NCI-H1436 (cell line): ENCODE results near the gene BTBD6.

Experiments
- DNase-seq: peaks from one replicate; lab custom pipeline; 2025; lab: John Stamatoyannopoulos, UW

BTBD6 gene

GRCh38 chr14:105211086-105211757 is 37.1 kb upstream of the BTBD6 start:
- DNase-seq: no peak

- no peak for DNase-seq
Measured at GRCh38 chr14:105211758-105212089, 36.6 kb upstream of the BTBD6 start.

GRCh38 chr14:105212541-105213300 is 35.6 kb upstream of the BTBD6 start:
- no peak for DNase-seq

DNA sequence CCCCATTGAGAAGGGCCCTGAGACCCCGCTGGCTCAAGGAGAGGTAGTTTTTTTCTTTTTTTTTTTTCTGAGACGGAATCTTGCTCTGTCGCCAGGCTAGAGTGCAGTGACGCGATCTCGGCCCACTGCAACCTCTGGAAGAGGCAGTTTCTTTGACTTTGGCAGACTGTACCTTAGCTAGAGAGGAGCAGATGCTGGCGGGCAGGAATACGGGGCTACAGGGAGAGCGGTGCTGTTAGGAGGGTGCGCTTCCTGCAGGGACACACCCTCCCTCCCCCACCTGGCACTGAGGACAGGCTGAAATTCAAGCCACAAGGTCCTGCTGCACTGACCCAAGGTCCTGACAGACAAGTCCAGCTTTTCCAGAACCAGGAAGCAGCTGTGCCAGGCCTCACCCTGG is 35.0 kb upstream of the BTBD6 start:
- DNase-seq: no peak

GRCh38 chr14:105214324-105214915 is 33.9 kb upstream of the BTBD6 start:
- no peak for DNase-seq

GRCh38 chr14:105215602-105216001 is 32.7 kb upstream of the BTBD6 start:
- DNase-seq: no peak

DNA sequence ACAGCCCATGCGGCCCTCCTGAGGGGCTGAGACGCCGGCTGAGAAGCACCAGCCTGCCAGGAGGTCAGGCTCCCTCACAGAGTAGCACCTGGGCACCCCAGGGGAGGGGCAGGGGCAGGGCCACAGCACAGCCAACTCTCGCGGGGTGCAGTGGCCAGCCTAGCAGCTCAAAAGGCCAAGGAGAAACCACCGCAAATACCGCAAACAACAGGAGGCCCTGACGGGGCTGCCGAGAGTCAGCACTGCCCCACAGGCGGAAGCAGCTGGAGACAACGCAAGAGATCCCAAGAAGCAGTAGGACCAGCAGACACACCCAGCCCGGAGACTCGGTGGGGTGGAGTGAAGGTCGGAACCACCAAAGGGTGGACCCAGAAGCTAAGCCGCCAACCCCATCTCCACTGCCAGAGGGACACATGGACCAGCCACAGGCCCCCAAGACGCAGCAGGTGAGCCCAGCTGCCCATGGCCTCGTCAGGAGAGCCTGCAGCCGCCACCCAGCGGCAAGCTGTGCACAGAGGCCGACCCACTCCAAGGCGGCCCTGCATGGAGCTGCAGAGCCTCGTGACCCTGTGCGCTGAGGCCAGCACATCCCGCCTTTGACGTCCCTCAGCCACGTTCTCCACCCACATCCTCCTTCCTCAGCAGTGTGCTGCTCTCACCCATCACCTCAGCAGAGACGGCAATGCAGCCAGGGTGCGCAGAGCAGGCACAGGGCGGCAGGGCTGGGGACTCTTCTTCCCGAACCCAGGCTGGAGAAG is 31.7 kb upstream of the BTBD6 start:
- no peak for DNase-seq

- no peak for DNase-seq
Measured at GRCh38 chr14:105217774-105218173, 30.6 kb upstream of the BTBD6 start.

- no peak for DNase-seq
Measured at GRCh38 chr14:105218611-105219010, 29.7 kb upstream of the BTBD6 start.

DNA sequence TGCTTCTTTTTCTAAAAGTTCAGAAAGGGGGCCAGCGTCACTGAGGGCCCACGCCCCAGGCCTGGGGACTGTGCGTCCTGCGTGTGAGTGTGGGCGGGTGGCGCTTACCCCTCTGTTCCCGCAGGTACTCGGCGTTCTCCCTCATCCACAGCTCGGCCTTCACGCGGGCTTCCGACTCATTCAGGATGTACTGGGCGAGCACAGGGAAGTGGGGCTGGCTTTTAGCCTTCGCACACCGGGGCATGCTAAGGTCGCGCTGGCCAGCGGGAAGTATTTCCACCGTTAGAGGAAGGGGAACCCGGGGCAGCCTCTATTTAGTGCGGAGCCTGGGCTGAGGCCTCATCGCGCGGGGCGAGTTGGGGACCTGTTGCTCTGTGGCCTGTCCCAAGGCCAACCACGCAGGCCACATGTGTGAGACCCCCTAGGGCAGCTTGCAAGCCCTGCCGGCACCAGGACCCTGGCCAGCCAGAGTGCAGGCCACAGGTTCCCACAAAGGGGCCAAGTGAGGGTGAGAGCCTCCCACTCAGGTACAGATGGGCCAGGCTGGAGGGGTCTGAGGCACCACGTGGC is 29.2 kb upstream of the BTBD6 start:
- DNase-seq: no peak

- no peak for DNase-seq
Measured at GRCh38 chr14:105219753-105220152, 28.6 kb upstream of the BTBD6 start.

GRCh38 chr14:105220699-105221597 is 27.4 kb upstream of the BTBD6 start:
- DNase-seq: no peak

- no peak for DNase-seq
Measured at GRCh38 chr14:105221598-105222178, 26.6 kb upstream of the BTBD6 start.

DNA sequence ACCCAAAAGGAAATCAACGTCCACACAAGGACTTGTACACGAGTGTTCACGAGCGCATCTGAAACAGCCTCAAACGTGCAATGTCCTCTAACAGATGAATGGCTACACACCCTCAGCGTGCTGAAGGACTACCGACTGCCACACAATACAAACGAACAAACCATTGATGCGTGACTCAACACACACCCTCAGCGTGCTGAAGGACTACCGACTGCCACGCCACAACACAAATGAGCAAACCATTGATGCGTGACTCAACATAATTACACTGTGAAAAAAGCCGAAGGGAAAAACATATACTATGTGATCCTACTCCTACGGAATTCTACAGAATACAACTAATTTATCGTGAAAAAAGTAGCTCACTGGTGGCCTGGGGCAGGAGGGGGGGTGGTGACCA is 25.1 kb upstream of the BTBD6 start:
- no peak for DNase-seq

GRCh38 chr14:105223770-105224544 is 24.4 kb upstream of the BTBD6 start:
- no peak for DNase-seq

DNA sequence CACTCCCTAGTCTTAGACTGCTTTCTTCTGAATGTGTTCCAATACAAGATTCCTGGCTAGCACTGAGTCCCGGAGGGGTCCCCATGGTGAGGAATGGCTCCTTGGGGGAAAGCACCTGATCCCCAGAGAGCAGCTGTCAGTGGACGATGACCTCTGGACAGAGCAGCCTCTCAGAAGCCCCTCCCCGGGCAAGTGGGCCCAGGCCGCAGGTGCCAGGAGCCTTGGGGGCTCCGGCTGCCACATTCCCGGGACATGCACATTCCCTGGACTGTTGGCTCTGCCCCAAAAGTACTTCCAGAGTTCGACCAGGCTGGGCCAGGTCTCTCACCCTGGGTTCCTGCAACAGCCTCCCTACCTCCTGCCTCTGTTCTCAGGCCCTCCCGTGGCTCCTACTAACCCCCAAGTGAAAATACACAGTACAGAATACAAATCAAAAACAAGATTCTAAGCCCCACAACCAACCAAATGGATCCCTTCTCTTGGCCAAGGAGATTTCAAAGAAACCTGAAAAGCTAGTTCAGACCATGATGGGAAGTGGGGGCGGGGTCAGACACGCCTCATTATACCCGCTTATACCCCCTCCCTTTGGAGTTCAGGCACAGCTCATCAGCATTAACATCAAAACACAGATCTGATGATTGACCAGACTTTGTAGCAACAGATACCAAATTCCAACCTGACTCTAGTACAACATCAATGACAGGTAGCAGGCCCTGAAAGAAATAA is 23.3 kb upstream of the BTBD6 start:
- no peak for DNase-seq

DNA sequence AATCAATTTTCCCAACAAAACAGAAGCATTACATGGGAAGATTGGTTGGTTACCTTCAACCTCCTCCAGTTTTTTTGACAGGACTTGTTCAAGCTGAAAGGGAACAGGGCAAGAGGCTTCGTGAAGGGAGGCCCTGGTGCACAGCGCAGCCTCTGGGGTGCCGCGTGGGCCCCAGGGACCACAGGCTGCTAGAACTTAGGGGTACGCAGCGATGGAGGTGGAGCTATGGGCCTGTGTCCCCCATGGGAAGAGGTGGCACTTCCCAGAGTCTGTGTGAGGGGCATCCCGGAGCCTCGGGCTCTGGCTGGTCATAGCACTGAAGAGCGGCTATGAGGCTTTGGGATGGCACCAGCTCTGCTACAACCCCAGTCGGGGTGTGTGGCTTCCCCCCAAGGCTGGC is 22.1 kb upstream of the BTBD6 start:
- DNase-seq: no peak

DNA sequence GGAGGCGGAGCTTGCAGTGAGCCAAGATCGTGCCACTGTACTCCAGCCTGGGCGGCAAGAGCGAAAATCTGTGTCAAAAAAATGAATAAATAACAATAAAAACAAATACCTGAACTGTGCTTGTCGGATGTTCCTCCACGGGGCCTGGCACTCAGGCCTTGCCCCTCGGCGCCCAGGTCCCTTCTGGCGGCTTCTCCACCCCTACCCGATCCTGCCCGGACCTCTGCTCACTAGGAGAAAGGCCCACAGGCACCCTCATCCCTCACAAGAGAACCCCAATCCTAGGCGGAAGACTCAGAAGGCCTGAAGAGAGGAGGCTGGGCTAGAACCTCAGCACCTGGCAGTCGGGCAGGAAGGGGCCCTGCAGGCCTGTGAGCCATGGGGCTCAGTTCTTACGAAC is 21.0 kb upstream of the BTBD6 start:
- no peak for DNase-seq

DNA sequence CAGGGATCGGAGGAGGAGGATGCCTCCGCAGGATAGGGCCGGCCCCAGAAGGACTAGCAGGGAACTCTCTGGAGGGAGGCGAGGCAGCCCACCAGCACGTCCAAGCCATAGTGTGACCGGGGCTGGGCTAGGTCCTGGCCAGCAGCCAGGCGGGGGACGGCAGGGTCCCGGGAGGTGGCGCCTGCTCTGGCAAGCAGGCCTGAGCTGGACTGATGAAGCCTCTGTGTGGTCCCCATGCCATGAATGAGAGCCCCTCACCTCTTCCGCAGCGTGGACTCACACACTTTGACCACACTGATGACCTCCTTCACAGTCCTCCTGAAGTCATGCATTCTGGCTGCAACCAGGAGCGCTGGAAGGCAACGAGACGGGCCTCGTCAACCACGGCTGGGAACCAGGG is 19.8 kb upstream of the BTBD6 start:
- DNase-seq: no peak
